ENCODE measurements around the gene TMEM63B. TPM values are rescaled to one million over a fixed set of nuclear protein-coding genes. Genes with fewer than 3 reads are reported as not detected.
"Not testable (repeated sequence)": the region's sequence is repeated elsewhere in the genome, so short reads cannot be mapped to it uniquely, and the experiment has no call there.

TMEM63B gene
- total and polyA plus RNA-seq, 9 donors, result 8.6 to 22.2 (median 18.6) TPM

DNA sequence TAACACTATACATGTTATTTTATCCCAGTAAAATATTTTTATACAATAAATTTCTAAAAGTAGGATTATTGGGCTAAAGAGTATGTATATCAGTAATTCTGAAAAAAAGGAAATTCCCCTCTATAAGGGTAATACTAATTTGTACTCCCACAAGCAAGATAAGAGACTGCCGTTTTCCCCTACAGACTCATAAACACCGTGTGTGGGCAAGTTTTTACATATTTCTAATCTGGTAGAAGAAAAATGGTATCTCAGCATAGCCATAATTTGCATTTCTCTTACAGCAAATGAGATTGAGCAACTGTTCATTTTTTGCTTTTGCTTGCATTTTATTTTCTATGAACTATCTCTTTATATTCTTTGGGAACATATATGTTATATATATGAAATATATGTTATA, 63.4 kb downstream of the TMEM63B start:
- Histone ChIP-seq H3K27ac (ENCODE audit: low read length) (no peak overlapping the region), H3K36me3 (ENCODE audit: control insufficient read depth, insufficient read depth, low read length) (no peaks in the 10 kb centered on the region), H3K4me3 (ENCODE audit: low read length) (no peak overlapping the region), H3K27me3 (ENCODE audit: control insufficient read depth, insufficient read depth, low read length) (no peaks in the 10 kb centered on the region), H3K4me1 (ENCODE audit: control insufficient read depth, insufficient read depth, low read length) (peaks cover 10% of the 10 kb centered on the region), H3K9me3 (replicated peaks; ENCODE audit: control insufficient read depth, low read depth, low read length) (no peaks in the 10 kb centered on the region)
- WGBS (ENCODE audit: insufficient coverage), result no CpG with 5 or more reads among the region's 2 CpGs
- DNase-seq, result no peak

- Histone ChIP-seq H3K9me3 (replicated peaks; ENCODE audit: control insufficient read depth, low read depth, low read length) (no peaks in the 10 kb centered on the region), H3K36me3 (ENCODE audit: control insufficient read depth, insufficient read depth, low read length) (no peaks in the 10 kb centered on the region), H3K27me3 (ENCODE audit: control insufficient read depth, insufficient read depth, low read length) (no peaks in the 10 kb centered on the region), H3K4me3 (ENCODE audit: low read length) (no peak overlapping the region), H3K27ac (ENCODE audit: low read length) (peak overlapping the region; percentile 36), H3K4me1 (ENCODE audit: control insufficient read depth, insufficient read depth, low read length) (peaks cover 2% of the 10 kb centered on the region)
- 23% methylated on average over 10 of the region's 10 CpGs for WGBS (ENCODE audit: insufficient coverage)
- no peak for DNase-seq
These were observed 65.2 kb downstream of the TMEM63B start for GRCh38 chr6:44192428-44193041.

DNA sequence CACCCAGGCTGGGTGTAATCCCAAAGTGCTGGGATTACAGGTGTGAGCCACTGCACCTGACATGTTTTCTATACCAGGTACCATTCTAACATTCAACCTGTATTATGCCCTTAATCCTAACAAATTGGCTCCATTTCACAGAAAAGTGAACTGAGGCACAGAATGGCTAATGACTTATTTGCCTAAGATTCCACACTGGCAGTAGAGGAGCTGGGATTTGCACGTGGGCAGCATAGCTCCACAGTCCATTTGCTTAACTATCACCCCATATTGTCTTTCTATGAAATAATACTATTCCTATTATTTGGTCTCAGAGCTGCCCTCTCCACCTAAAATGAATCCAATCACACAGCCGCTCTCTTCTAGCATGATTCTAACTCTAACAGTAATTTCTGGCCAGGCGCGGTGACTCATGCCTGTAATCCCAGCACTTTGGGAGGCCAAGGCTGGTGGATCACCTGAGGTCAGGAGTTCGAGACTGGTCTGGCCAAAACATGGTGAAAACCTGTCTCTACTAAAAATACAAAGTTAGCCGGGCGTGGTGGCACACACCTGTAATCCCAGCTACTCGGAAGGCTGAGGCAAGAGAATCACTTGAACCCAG, 66.1 kb downstream of the TMEM63B start:
- H3K27ac ChIP-seq (ENCODE audit: low read length), result no peak overlapping the region
- no peak overlapping the region for H3K4me3 ChIP-seq (ENCODE audit: low read length)
- H3K36me3 ChIP-seq (ENCODE audit: control insufficient read depth, insufficient read depth, low read length), result no peaks in the 10 kb centered on the region
- no peak for DNase-seq
- 92% methylated on average over 5 of the region's 8 CpGs for WGBS (ENCODE audit: insufficient coverage)
- H3K4me1 ChIP-seq (ENCODE audit: control insufficient read depth, insufficient read depth, low read length), result peaks cover 2% of the 10 kb centered on the region
- H3K27me3 ChIP-seq (ENCODE audit: control insufficient read depth, insufficient read depth, low read length), result no peaks in the 10 kb centered on the region
- H3K9me3 ChIP-seq (replicated peaks; ENCODE audit: control insufficient read depth, low read depth, low read length), result no peaks in the 10 kb centered on the region

DNA sequence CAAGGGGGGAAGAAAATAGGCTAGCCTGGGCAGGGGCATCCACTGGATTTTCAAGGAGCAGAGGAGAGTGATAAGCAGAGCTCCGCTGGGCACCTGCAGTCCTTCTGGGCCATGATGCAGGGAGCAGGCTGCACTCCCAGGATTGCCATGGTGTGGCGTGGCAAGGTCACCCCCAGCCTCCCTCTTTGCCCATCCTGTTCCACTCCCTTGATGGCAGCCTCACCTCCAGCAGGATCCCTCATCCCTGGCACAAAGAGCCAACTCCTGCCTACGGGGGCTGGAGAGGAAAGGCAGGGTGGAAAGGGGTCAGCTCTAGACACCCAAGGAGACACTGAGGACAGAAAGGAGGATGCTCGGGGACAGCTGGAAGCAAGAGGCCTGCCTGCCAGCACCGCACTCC, 67.0 kb downstream of the TMEM63B start:
- WGBS (ENCODE audit: insufficient coverage), result 67% methylated on average over 3 of the region's 5 CpGs

GRCh38 chr6:44196351-44196750, 69.0 kb downstream of the TMEM63B start:
- not testable (repeated sequence) for DNase-seq; H3K36me3 ChIP-seq (ENCODE audit: control insufficient read depth, insufficient read depth, low read length); H3K27ac ChIP-seq (ENCODE audit: low read length); H3K27me3 ChIP-seq (ENCODE audit: control insufficient read depth, insufficient read depth, low read length); H3K4me3 ChIP-seq (ENCODE audit: low read length); H3K9me3 ChIP-seq (replicated peaks; ENCODE audit: control insufficient read depth, low read depth, low read length)
- 86% methylated on average over 8 of the region's 11 CpGs for WGBS (ENCODE audit: insufficient coverage)
- H3K4me1 ChIP-seq (ENCODE audit: control insufficient read depth, insufficient read depth, low read length), result peaks cover 11% of the 10 kb centered on the region

More for the DNA sequence above, 67.0 kb downstream of the TMEM63B start:
- Histone ChIP-seq H3K4me3 (ENCODE audit: low read length) (no peak overlapping the region), H3K4me1 (ENCODE audit: control insufficient read depth, insufficient read depth, low read length) (peaks cover 2% of the 10 kb centered on the region), H3K9me3 (replicated peaks; ENCODE audit: control insufficient read depth, low read depth, low read length) (no peaks in the 10 kb centered on the region), H3K27me3 (ENCODE audit: control insufficient read depth, insufficient read depth, low read length) (no peaks in the 10 kb centered on the region), H3K27ac (ENCODE audit: low read length) (no peak overlapping the region), H3K36me3 (ENCODE audit: control insufficient read depth, insufficient read depth, low read length) (no peaks in the 10 kb centered on the region)
- DNase-seq, result no peak

DNA sequence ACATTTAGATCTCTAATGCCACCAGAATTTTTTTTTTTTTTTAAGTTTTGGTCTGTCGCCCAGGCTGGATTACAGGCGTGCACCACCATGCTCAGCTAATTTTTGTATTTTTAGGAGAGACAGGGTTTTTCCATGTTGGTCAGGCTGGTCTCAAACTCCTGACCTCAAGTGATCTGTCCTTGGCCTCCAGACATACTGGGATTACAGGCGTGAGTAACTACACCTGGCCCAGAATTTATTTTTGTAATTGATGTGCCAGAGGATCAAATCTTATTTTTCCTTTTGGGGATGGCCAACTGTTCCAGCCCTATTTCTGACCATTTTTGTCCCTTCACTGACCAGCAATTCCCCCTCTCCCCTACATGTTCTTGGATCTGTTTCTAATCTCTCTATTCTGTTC, 71.3 kb downstream of the TMEM63B start:
- H3K9me3 ChIP-seq (replicated peaks; ENCODE audit: control insufficient read depth, low read depth, low read length), result no peaks in the 10 kb centered on the region
- no peaks in the 10 kb centered on the region for H3K27me3 ChIP-seq (ENCODE audit: control insufficient read depth, insufficient read depth, low read length)
- H3K4me3 ChIP-seq (ENCODE audit: low read length), result no peak overlapping the region
- peaks cover 30% of the 10 kb centered on the region for H3K4me1 ChIP-seq (ENCODE audit: control insufficient read depth, insufficient read depth, low read length)
- no peak for DNase-seq
- WGBS (ENCODE audit: insufficient coverage), result no CpG with 5 or more reads among the region's 3 CpGs
- H3K27ac ChIP-seq (ENCODE audit: low read length), result no peak overlapping the region
- H3K36me3 ChIP-seq (ENCODE audit: control insufficient read depth, insufficient read depth, low read length), result no peaks in the 10 kb centered on the region

GRCh38 chr6:44199883-44200282, 72.5 kb downstream of the TMEM63B start:
- no peaks in the 10 kb centered on the region for H3K9me3 ChIP-seq (replicated peaks; ENCODE audit: control insufficient read depth, low read depth, low read length)
- DNase-seq, result no peak
- no CpG with 5 or more reads among the region's 4 CpGs for WGBS (ENCODE audit: insufficient coverage)

GRCh38 chr6:44201200-44201599, 73.8 kb downstream of the TMEM63B start:
- 73% methylated on average over 3 of the region's 3 CpGs for WGBS (ENCODE audit: insufficient coverage)
- H3K36me3 ChIP-seq (ENCODE audit: control insufficient read depth, insufficient read depth, low read length), result no peaks in the 10 kb centered on the region
- no peak overlapping the region for H3K4me3 ChIP-seq (ENCODE audit: low read length)
- peak overlapping the region; percentile 63 for H3K27ac ChIP-seq (ENCODE audit: low read length)
- DNase-seq, result no peak
- no peaks in the 10 kb centered on the region for H3K9me3 ChIP-seq (replicated peaks; ENCODE audit: control insufficient read depth, low read depth, low read length)
- no peaks in the 10 kb centered on the region for H3K27me3 ChIP-seq (ENCODE audit: control insufficient read depth, insufficient read depth, low read length)
- H3K4me1 ChIP-seq (ENCODE audit: control insufficient read depth, insufficient read depth, low read length), result peaks cover 30% of the 10 kb centered on the region

More at GRCh38 chr6:44199883-44200282, 72.5 kb downstream of the TMEM63B start:
- no peaks in the 10 kb centered on the region for H3K27me3 ChIP-seq (ENCODE audit: control insufficient read depth, insufficient read depth, low read length)
- H3K27ac ChIP-seq (ENCODE audit: low read length), result no peak overlapping the region
- peaks cover 30% of the 10 kb centered on the region for H3K4me1 ChIP-seq (ENCODE audit: control insufficient read depth, insufficient read depth, low read length)
- no peak overlapping the region for H3K4me3 ChIP-seq (ENCODE audit: low read length)
- H3K36me3 ChIP-seq (ENCODE audit: control insufficient read depth, insufficient read depth, low read length), result no peaks in the 10 kb centered on the region

- DNase-seq, result peak; percentile 54
- WGBS (ENCODE audit: insufficient coverage), result 65% methylated on average over 6 of the region's 11 CpGs
- H3K27me3 ChIP-seq (ENCODE audit: control insufficient read depth, insufficient read depth, low read length), result no peaks in the 10 kb centered on the region
These were observed 74.4 kb downstream of the TMEM63B start for GRCh38 chr6:44201638-44202303.

DNA sequence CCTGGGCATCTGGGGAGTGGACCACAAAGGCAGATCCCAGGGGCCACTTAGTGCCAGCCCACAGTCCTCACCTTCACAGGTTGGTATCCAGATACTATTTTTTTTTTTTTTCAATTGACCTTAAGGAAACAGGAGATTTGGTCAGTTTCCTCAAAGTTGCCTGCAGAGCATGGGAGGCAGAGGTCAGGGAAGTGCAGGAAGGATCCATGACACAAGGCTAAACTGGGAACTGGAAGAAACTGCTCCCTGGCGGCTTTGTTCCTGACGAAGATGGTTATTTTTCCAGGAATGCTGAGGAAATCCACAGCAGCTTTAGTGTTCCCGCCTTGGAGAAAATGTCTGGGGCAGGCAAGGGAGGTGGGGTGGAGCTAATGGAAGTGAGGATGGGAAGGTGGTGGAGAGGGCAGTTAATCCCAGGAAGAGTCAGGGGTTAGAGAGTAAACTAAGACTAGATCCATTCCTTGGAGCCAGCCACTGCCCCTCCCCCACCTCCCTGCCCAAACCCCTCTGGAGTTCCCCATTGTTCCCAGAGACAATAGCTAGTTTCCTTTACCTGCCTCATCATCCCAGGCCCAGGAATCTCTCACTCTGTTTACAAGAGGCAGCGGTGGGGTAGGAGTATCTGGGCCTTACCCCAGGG, 75.1 kb downstream of the TMEM63B start:
- H3K27ac ChIP-seq (ENCODE audit: low read length), result peak overlapping the region; percentile 63
- no peak overlapping the region for H3K4me3 ChIP-seq (ENCODE audit: low read length)
- no peaks in the 10 kb centered on the region for H3K36me3 ChIP-seq (ENCODE audit: control insufficient read depth, insufficient read depth, low read length)
- H3K4me1 ChIP-seq (ENCODE audit: control insufficient read depth, insufficient read depth, low read length), result peaks cover 30% of the 10 kb centered on the region
- no peaks in the 10 kb centered on the region for H3K9me3 ChIP-seq (replicated peaks; ENCODE audit: control insufficient read depth, low read depth, low read length)
- no peak for DNase-seq
- WGBS (ENCODE audit: insufficient coverage), result 77% methylated on average over 4 of the region's 4 CpGs
- H3K27me3 ChIP-seq (ENCODE audit: control insufficient read depth, insufficient read depth, low read length), result no peaks in the 10 kb centered on the region

More at GRCh38 chr6:44201638-44202303, 74.4 kb downstream of the TMEM63B start:
- no peaks in the 10 kb centered on the region for H3K9me3 ChIP-seq (replicated peaks; ENCODE audit: control insufficient read depth, low read depth, low read length)
- no peak overlapping the region for H3K4me3 ChIP-seq (ENCODE audit: low read length)
- H3K4me1 ChIP-seq (ENCODE audit: control insufficient read depth, insufficient read depth, low read length), result peaks cover 30% of the 10 kb centered on the region
- no peaks in the 10 kb centered on the region for H3K36me3 ChIP-seq (ENCODE audit: control insufficient read depth, insufficient read depth, low read length)
- H3K27ac ChIP-seq (ENCODE audit: low read length), result peak overlapping the region; percentile 63

Measured in muscle of leg (tissue), 11 donors.